ENCODE data around the gene HMCN1.
"Not testable (repeated sequence)": the region's sequence is repeated elsewhere in the genome, so short reads cannot be mapped to it uniquely, and the experiment has no call there.

- TF ChIP-seq CTCF, POLR2A (IDR thresholded peaks at IDR 0.05): not testable (repeated sequence)
These were observed 477.4 kb downstream of the HMCN1 start for GRCh38 chr1:186211583-186211982.

Measured in thyroid gland (tissue), 4 donors.